HG02571 (cell line): Measurements from ENCODE around the gene B4GAT1.
"Not testable (repeated sequence)": the region's sequence is repeated elsewhere in the genome, so short reads cannot be mapped to it uniquely, and the experiment has no call there.

Experiments used
- ATAC-seq: cut with Tn5 transposase; IDR thresholded peaks from one replicate; pipeline ENCODE4 v1.9.1; 2021; ENCODE audit warnings: mild to moderate bottlenecking, moderate library complexity; ENCODE audit not compliant: unreplicated experiment

Gene B4GAT1

GRCh38 chr11:66326261-66327111, 20.9 kb downstream of the B4GAT1 start:
- ATAC-seq: no peak

DNA sequence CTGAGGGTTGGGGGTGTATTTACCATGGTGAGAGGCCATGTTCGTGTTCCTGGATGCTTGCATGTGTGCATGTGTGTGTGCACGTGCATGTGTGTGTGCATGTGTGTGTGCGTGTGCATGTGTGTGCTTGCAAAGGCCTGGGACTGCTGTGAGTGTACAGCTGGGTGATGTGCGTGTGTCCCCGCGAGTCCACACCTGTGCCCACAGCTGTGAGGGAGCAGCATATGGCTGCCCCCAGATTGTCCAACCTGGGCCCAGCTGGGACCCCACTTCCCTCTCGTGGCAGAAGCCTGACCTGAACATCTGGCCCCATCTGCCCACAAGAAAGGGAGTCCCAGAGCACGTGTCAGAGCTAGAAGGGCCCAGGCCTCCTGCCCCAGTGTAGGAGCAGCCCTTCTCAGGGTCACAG, 22.2 kb downstream of the B4GAT1 start:
- ATAC-seq: no peak

GRCh38 chr11:66324664-66325063, 22.8 kb downstream of the B4GAT1 start:
- no peak for ATAC-seq

- ATAC-seq: no peak
These were observed 23.7 kb downstream of the B4GAT1 start for GRCh38 chr11:66323684-66324083.

DNA sequence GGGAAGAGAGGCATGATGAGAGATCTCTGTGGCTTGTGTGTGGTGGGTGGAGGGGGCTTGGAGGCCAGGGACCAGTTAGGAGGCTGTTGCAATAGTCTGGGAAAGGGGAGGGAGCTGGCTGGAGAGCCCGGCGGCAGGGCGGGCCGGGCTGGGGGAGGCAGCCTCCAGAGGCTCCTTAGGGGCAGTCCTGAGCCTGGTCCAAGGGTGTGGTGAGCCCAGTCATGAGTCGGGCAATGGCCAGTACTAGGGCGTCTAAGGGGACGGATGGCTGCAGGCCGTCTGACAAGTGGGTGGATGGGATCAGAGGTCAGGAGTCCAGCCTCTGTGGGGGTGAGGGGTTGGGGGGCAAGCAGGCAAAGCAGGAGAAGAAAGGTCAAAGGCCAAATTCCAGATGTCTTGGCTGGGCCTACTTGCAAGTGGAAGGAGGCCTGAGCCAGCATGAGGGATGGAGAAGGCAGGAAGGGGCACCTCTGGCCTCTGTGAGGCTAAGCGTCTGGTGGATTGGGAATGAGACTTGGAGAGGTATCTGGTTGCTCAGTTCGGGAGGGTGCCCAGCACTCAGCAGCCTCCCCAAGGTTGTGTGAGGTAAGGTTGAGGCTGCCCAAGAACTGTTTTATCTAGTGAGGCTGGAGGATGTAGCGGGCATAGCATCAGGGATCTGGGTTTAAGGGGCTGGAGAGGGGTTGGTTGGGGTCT, 24.5 kb downstream of the B4GAT1 start:
- no peak for ATAC-seq

DNA sequence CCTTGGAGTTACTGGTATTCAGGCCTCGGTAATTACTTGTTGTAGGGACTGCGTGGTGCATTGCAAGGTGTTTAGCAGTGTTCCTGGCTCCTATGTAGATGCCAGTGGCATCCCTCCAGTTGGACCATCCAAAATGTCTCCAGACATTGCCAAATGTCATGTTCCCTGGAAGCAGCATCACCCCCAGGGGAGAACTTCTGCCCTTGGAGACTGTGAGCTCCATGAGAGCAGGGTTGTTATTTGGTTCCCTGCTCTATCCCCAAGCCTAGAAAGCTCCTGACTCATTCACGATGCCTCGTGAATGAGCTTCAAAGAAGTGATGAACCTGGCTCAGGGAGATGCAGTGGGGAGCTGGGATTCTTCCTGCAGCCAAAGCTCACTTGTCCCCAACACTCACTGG, 25.8 kb downstream of the B4GAT1 start:
- ATAC-seq: no peak

DNA sequence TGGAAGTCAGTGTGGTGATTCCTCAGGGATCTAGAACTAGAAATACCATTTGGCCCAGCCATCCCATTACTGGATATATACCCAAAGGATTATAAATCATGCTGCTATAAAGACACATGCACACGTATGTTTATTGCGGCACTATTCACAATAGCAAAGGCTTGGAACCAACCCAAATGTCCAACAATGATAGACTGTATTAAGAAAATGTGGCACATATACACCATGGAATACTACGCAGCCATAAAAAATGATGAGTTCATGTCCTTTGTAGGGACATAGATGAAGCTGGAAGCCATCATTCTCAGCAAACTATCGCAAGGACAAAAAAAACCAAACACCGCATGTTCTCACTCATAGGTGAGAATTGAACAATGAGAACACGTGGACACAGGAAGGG, 26.7 kb downstream of the B4GAT1 start:
- ATAC-seq: not testable (repeated sequence)

- ATAC-seq: not testable (repeated sequence)
These were observed 27.1 kb downstream of the B4GAT1 start for GRCh38 chr11:66320289-66320688.

DNA sequence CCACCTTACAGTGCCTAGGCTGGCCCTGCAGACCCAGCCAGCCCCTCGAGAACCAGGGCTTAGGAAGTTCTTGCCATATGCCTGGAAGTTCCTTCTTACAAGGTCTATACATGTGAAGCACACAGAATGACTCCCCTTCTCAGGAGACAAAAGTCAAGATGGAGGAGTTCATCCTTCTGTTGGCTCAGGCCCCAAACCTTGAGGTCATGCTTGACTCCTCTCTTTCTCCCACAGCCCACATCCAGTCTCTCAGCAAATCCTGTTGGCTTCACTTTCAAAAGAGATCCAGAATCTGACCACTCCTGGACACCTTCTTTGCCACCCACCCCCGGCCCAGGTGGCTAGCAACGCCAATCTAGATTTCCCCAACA, 28.8 kb downstream of the B4GAT1 start:
- ATAC-seq: no peak

DNA sequence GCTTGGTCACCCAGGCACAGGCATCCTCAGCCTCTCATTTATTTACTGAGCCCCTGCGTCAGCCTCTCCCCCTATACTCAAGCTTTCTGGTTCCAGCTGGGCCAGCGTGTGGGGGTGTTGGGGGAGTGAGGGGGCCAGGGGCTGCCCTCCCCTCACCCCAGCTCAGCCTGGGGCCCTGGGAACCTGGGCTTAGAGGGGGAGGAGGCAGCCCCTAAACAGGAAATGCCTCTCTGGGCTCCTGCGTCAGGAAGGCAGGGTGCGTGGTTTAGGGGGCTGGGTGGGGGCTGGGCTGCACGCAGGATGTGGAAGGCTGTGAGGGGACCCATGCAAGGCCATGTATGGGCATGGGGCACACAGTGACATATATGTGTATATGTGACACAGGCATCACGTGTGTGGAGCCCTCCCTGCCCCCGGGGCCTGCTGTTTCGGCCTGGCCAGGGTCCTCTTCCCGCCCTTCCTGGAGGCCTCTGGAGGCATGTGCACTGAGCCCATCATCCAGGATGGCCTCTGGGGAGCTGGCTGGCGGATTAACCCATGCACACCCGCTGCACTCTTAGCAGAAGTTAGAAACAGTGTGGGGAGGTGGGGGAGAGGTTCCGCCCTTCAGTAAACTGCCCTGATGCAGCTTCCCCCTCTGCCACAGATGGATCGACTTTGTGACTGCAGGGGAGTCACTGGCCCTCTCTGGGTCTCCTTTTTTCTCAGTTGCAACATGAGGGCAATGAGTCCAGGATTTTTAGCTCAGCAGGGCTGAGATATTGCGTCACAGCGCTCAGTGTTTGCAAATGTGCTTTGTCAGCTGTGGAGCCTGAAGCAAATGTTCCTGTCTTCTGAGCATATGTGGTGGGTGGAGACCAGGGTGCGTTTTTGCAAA, 29.5 kb downstream of the B4GAT1 start:
- ATAC-seq: no peak

DNA sequence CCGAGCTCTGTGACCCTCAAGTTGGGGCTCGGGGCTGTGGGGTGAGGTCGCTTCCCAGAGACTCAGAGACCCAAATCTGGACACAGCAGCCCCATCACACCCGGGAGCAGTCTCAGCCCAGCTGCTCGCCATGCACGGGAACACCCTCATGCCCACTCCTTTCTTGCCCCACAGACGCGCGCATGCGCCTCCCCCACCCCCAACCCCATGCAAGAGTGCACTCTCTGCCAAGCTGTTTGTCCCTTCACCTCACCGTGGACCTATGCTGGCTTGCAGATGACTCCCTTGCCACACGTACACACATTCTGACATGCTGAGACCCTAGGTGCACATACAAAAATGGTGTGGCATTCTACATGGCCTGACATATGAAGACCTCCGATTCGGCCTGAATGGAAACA, 30.1 kb downstream of the B4GAT1 start:
- no peak for ATAC-seq

DNA sequence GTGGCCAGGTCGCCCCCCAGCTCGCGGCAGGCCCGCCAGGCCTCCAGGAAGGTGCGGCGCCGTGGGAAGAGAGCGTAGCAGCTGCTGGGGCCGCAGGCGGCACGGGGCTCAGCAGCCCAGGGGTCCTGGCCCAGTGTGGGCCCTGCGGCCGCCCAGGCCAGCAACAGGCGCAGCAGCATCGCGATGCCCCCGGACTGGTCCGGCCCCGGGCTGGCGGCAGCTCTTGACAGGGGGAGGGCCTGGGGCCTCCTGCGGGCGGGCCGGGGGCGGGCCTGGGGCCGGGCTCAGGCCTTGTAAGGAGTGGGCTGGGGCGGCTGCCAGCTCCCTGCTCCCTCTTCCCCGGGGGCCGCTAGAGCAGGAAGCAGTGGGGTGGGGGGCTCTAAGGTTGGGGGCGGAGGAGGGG, 30.6 kb downstream of the B4GAT1 start, which contains the start of gene CD248:
Gene CD248, minus strand, starts transcription at position 196 of the 403 bp plus-strand sequence. Its CDS starts 17 bp downstream, at position 179.
- ATAC-seq: no peak

DNA sequence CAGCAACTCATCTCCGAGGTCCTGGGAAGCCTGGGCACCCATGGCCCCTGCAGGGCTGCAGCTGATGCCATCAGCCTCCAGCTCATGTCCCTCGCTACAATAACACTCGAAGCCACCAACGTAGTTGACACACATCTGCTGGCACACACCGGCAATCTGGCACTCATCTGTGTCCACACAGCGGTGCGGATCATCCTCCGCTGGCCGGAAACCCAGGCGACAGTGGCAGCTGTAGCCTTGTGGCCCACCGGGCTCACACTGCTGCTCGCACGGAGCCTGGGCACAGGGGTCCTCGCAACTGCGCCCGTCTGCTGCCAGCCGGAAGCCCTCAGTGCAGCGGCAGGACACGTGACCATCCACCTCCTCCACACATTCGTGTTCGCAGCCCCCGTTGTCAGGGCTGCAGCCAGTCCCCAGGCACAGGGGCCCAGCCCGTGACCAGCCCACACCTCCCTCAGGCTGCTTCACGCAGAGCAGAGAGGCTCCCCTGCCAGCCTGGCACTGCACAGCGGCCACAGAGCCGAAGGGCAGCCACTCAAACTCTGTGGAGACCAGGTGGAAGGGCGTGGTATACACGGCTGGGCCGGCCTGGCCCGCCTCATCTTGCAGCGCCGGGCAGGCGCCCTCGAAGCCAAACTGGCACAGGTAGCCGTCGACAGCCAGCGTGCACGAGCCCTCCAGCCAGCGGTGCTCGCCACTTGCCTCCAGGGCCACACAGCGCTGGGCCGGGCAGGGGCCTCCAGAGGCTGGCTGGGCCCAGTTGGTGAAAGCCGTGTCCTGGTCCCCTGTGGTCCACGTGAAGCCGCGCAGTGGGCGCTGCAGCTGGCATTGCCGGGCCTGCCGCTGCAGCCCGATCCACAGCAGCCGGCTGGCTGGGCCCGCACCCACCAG, 31.3 kb downstream of the B4GAT1 start:
- no peak for ATAC-seq

DNA sequence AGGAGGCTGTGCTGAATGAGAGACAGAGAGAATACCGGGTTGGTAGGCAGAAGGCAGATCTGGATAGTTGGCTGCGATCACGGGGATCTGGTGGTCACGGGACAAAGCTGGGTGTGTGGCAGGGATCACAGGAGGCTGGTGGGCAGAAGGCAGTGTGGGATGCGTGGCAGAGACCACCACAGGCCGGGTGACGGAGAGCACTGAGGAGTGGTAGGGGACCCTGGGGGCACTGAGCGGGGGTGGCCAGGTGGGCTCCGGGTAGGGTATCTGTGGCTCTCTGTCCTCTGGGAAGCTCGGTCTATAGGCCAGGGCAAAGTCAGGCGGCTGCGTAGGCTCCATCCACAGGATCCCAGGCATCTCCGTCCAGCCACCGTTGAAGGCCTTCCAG, 31.9 kb downstream of the B4GAT1 start:
- ATAC-seq: no peak

GRCh38 chr11:66314561-66315497, 32.6 kb downstream of the B4GAT1 start:
- ATAC-seq: no peak

- no peak for ATAC-seq
These were observed 33.3 kb downstream of the B4GAT1 start for GRCh38 chr11:66314186-66314501.

DNA sequence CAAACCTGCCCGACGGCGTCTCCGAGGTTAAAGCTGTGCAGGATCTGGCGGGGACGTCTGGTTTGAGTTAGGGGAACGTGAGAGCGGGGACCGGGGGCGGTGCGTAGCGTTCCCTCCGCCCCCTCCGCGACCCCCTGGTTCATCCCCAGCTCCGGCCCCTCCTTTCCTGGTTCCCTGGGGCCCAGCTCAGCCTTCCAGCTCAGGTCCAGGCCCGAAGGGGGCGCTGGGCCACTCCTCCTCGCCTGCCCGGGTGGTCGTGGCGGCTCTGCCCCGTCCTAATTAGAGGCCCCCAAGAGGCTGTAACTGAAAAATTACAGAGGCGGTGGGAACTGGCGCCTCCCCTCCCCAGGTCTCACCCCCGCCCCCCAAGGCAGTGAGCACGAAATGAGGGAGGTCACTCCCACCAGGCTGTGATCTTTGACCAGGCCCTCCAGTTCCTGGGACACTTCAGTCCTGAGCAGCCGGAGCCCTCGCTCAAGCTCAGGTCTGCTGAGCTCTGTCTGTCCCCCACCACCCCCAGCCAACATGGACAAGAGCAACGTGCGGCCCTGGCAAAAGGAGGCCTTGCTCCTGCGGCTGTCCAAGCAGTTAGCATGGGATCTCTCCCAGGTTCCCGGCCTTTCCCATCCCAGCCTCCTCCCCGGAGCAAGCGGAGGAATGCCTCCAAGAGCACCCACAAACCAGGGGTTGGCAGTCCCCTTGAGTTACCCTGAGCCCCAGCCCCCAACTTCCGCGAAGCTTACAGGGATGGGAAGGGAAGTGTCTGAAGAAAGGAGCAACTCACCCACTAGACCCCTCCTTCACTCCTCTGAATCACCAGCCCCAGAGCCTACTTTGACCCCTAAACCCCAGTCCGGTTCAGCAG, 33.9 kb downstream of the B4GAT1 start:
- no peak for ATAC-seq

GRCh38 chr11:66312549-66313320, 34.7 kb downstream of the B4GAT1 start:
- peak; percentile 49 for ATAC-seq
